Activated CD8-positive, alpha-beta T cell treated with anti-CD3 and anti-CD28 coated beads for 36 hours (primary cell): ENCODE data around the gene LRRC4C. TPM values are rescaled to one million over a fixed set of nuclear protein-coding genes. Genes with fewer than 3 reads are reported as not detected.

ENCODE experiments used
- ATAC-seq: fragments of 200-7000 bp; cut with Tn5 transposase; one replicate; pipeline ENCODE4 v1.10.0; 2021; ENCODE audit warnings: mild to moderate bottlenecking, moderate library complexity
- CTCF ChIA-PET: fragments of 350-600 bp; sonication (Branson Sonifier 250); formaldehyde crosslinking; loops from one replicate; lab custom pipeline; 2021; ENCODE audit warnings: antibody characterized with exemption; lab: Charles Lee
- POLR2A ChIA-PET: fragments of 350-600 bp; sonication (Branson Sonifier 250); formaldehyde crosslinking; loops from one replicate; lab custom pipeline; 2021; ENCODE audit warnings: antibody characterized with exemption; lab: Charles Lee
- DNase-seq: peaks from one replicate; pipeline ENCODE4 v3.0.0-alpha.2; 2020
- H3K27ac Mint-ChIP-seq: one replicate; pipeline ENCODE4 v1.8.0; 2021; ENCODE audit warnings: mild to moderate bottlenecking, mixed read lengths
- H3K27me3 Mint-ChIP-seq: one replicate; pipeline ENCODE4 v1.8.0; 2021; ENCODE audit warnings: mixed read lengths
- H3K36me3 Mint-ChIP-seq: one replicate; pipeline ENCODE4 v1.8.0; 2021; ENCODE audit warnings: low read depth, mixed read lengths
- H3K4me1 Mint-ChIP-seq: one replicate; pipeline ENCODE4 v1.8.0; 2021; ENCODE audit warnings: low read depth, mixed read lengths
- H3K4me3 Mint-ChIP-seq: one replicate; pipeline ENCODE4 v1.8.0; 2021; ENCODE audit warnings: mild to moderate bottlenecking, moderate library complexity, mixed read lengths
- H3K9me3 Mint-ChIP-seq: one replicate; pipeline ENCODE4 v1.8.0; 2021; ENCODE audit warnings: mixed read lengths
- CTCF ChIP-seq: fragments of 200-600 bp; IDR thresholded peaks from one replicate; pipeline ENCODE4 v1.8.0; 2022; ENCODE audit warnings: antibody characterized with exemption, mild to moderate bottlenecking
- intact Hi-C: fragments of 100-400 bp; cut with micrococcal nuclease; formaldehyde crosslinking; loops from one replicate; pipeline ENCODE4 v1.10.0; 2022
- total RNA-seq, 2 experiments: library from RNA; stranded (reverse); gene quantifications; one replicate each; pipeline ENCODE4 v1.2.3, GENCODE V29; 2021

Gene LRRC4C
- total RNA-seq, 2 experiments from 2014 or later, result not detected

GRCh38 chr11:41309716-41310115, 149.7 kb downstream of the LRRC4C start:
- ChIA-PET CTCF (interaction anchor here (0.8 kb wide), 1 partner anchor 9 kb away, joined by 5 read pairs; no protein-coding TSS in a partner anchor), POLR2A (no interaction called here)
- intact Hi-C loops, result no loop called here
- ATAC-seq (no peak), DNase-seq (no peak)
- H3K36me3 Mint-ChIP-seq, result no peaks in the 10 kb centered on the region
- H3K4me1 Mint-ChIP-seq, result no peaks in the 10 kb centered on the region
- no peaks in the 10 kb centered on the region for H3K27me3 Mint-ChIP-seq
- H3K4me3 Mint-ChIP-seq, result no peak overlapping the region
- H3K27ac Mint-ChIP-seq, result no peak overlapping the region
- TF ChIP-seq CTCF, result no peak
- peaks cover 3% of the 10 kb centered on the region for H3K9me3 Mint-ChIP-seq

GRCh38 chr11:41309111-41309522, 150.3 kb downstream of the LRRC4C start:
- no peak overlapping the region for H3K27ac Mint-ChIP-seq
- H3K4me1 Mint-ChIP-seq, result no peaks in the 10 kb centered on the region
- no peaks in the 10 kb centered on the region for H3K36me3 Mint-ChIP-seq
- ATAC-seq, result no peak
- no peak for TF ChIP-seq CTCF
- peaks cover 3% of the 10 kb centered on the region for H3K9me3 Mint-ChIP-seq
- CTCF ChIA-PET, result no interaction called here
- H3K4me3 Mint-ChIP-seq, result no peak overlapping the region
- intact Hi-C loops, result no loop called here
- no peak for DNase-seq
- POLR2A ChIA-PET, result no interaction called here
- no peaks in the 10 kb centered on the region for H3K27me3 Mint-ChIP-seq

GRCh38 chr11:41308286-41308685, 151.2 kb downstream of the LRRC4C start:
- intact Hi-C loops, result no loop called here
- no peaks in the 10 kb centered on the region for H3K36me3 Mint-ChIP-seq
- H3K9me3 Mint-ChIP-seq, result peaks cover 3% of the 10 kb centered on the region
- no peak overlapping the region for H3K27ac Mint-ChIP-seq
- no peak for TF ChIP-seq CTCF
- no peaks in the 10 kb centered on the region for H3K4me1 Mint-ChIP-seq
- ChIA-PET CTCF (no interaction called here), POLR2A (no interaction called here)
- DNase-seq, result no peak
- ATAC-seq, result no peak
- H3K4me3 Mint-ChIP-seq, result no peak overlapping the region
- no peaks in the 10 kb centered on the region for H3K27me3 Mint-ChIP-seq

- ATAC-seq, result no peak
- peaks cover 3% of the 10 kb centered on the region for H3K9me3 Mint-ChIP-seq
- TF ChIP-seq CTCF, result no peak
- no peak overlapping the region for H3K4me3 Mint-ChIP-seq
- CTCF ChIA-PET, result no interaction called here
- H3K4me1 Mint-ChIP-seq, result no peaks in the 10 kb centered on the region
- DNase-seq, result no peak
- intact Hi-C loops, result no loop called here
- POLR2A ChIA-PET, result no interaction called here
- no peak overlapping the region for H3K27ac Mint-ChIP-seq
- no peaks in the 10 kb centered on the region for H3K27me3 Mint-ChIP-seq
- no peaks in the 10 kb centered on the region for H3K36me3 Mint-ChIP-seq
Observed at GRCh38 chr11:41307296-41308080, 152.0 kb downstream of the LRRC4C start.

GRCh38 chr11:41306431-41306830, 153.0 kb downstream of the LRRC4C start:
- H3K36me3 Mint-ChIP-seq, result no peaks in the 10 kb centered on the region
- CTCF ChIA-PET, result no interaction called here
- peaks cover 5% of the 10 kb centered on the region for H3K9me3 Mint-ChIP-seq
- H3K4me3 Mint-ChIP-seq, result no peak overlapping the region
- H3K4me1 Mint-ChIP-seq, result no peaks in the 10 kb centered on the region
- no peak for DNase-seq
- ATAC-seq, result no peak
- intact Hi-C loops, result no loop called here
- no peak overlapping the region for H3K27ac Mint-ChIP-seq
- no peak for TF ChIP-seq CTCF
- no peaks in the 10 kb centered on the region for H3K27me3 Mint-ChIP-seq
- POLR2A ChIA-PET, result no interaction called here
